Epithelial cell of esophagus (primary cell): ENCODE results near the gene PIPOX.

ENCODE experiments used
- DNase-seq: peaks from one replicate; pipeline ENCODE4 v3.0.0; 2010; ENCODE audit warnings: low read depth
- H3K4me3 ChIP-seq: 2 replicates; pipeline ENCODE4 v1.5.1; 2011; ENCODE audit warnings: mild to moderate bottlenecking, low read length, control low read depth
- CTCF ChIP-seq: IDR thresholded peaks from 2 replicates; pipeline ENCODE4 v1.5.1; 2011; ENCODE audit warnings: low read depth, mild to moderate bottlenecking, low read length, control low read depth, inconsistent platforms; ENCODE audit not compliant: insufficient read depth; ENCODE audit errors: missing control alignments

Gene PIPOX

GRCh38 chr17:29039764-29040598, 3.0 kb upstream of the PIPOX start:
- TF ChIP-seq CTCF = no peak
- DNase-seq = peak; percentile 58
- H3K4me3 ChIP-seq = no peak overlapping the region

- DNase-seq = no peak
- no peak overlapping the region for H3K4me3 ChIP-seq
- no peak for TF ChIP-seq CTCF
Observed at GRCh38 chr17:29041091-29041490, 1.9 kb upstream of the PIPOX start.

- DNase-seq = no peak
- H3K4me3 ChIP-seq = no peak overlapping the region
- TF ChIP-seq CTCF = no peak
Observed at GRCh38 chr17:29041571-29041970, 1.4 kb upstream of the PIPOX start.

GRCh38 chr17:29042026-29042678, 789 bp upstream of the PIPOX start:
- no peak overlapping the region for H3K4me3 ChIP-seq
- TF ChIP-seq CTCF = no peak
- no peak for DNase-seq

- no peak for TF ChIP-seq CTCF
- DNase-seq = no peak
- H3K4me3 ChIP-seq = no peak overlapping the region
Observed at GRCh38 chr17:29043539-29044145, 701 bp downstream of the PIPOX start.

DNA sequence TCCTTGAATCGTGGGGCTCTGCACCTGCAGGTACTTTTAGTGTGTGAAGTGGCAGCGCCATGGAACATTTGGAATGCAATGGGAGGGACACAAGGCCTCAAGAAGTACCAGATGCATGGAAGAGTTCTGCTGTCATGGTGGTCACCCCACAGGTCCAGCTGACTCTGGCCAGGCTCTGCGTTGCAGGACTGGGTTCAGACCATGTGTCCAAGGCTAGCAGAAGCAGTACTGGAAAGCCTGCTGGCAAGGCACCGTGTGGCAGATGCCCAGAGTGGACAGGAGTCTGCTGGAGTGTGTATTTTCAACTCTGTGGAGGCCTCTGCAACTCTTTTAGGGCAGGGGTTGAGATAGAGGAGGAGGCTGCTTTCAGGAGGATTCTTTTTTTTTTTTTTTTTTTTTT, 2.1 kb downstream of the PIPOX start:
- TF ChIP-seq CTCF = no peak
- H3K4me3 ChIP-seq = no peak overlapping the region
- no peak for DNase-seq
